HG03354 (cell line): ENCODE results near the gene MAP3K20.
A peak's percentile ranks its signal among the peaks of the same experiment; 100 is the strongest.
"Not testable (repeated sequence)": the region's sequence is repeated elsewhere in the genome, so short reads cannot be mapped to it uniquely, and the experiment has no call there.

Experiments
- ATAC-seq: cut with Tn5 transposase; IDR thresholded peaks from one replicate; pipeline ENCODE4 v1.9.1; 2021; ENCODE audit warnings: mild to moderate bottlenecking; ENCODE audit not compliant: unreplicated experiment, poor library complexity, severe bottlenecking

MAP3K20 gene

GRCh38 chr2:173117678-173118077 is 42.0 kb downstream of the MAP3K20 start:
- ATAC-seq = no peak

- no peak for ATAC-seq
Measured at GRCh38 chr2:173118395-173118794, 42.7 kb downstream of the MAP3K20 start.

GRCh38 chr2:173119069-173119807 is 43.6 kb downstream of the MAP3K20 start:
- ATAC-seq = no peak

GRCh38 chr2:173119944-173120343 is 44.3 kb downstream of the MAP3K20 start:
- no peak for ATAC-seq

- ATAC-seq = no peak
Measured at GRCh38 chr2:173122936-173123335, 47.3 kb downstream of the MAP3K20 start.

- no peak for ATAC-seq
Measured at GRCh38 chr2:173124441-173124840, 48.8 kb downstream of the MAP3K20 start.

GRCh38 chr2:173126819-173127218 is 51.2 kb downstream of the MAP3K20 start:
- no peak for ATAC-seq

- not testable (repeated sequence) for ATAC-seq
Measured at GRCh38 chr2:173128132-173128531, 52.5 kb downstream of the MAP3K20 start.

- ATAC-seq = no peak
Measured at GRCh38 chr2:173130496-173131465, 55.1 kb downstream of the MAP3K20 start.

- ATAC-seq = no peak
Measured at GRCh38 chr2:173132531-173132930, 56.9 kb downstream of the MAP3K20 start.

GRCh38 chr2:173134703-173135102 is 59.1 kb downstream of the MAP3K20 start:
- ATAC-seq = no peak

- ATAC-seq = no peak
Measured at GRCh38 chr2:173136067-173136466, 60.4 kb downstream of the MAP3K20 start.

GRCh38 chr2:173136599-173136998 is 61.0 kb downstream of the MAP3K20 start:
- no peak for ATAC-seq

- no peak for ATAC-seq
Measured at GRCh38 chr2:173137610-173138009, 62.0 kb downstream of the MAP3K20 start.

- ATAC-seq = no peak
Measured at GRCh38 chr2:173138962-173139361, 63.3 kb downstream of the MAP3K20 start.

GRCh38 chr2:173141666-173142065 is 66.0 kb downstream of the MAP3K20 start:
- ATAC-seq = no peak

GRCh38 chr2:173145454-173145853 is 69.8 kb downstream of the MAP3K20 start:
- ATAC-seq = no peak

GRCh38 chr2:173146590-173146989 is 70.9 kb downstream of the MAP3K20 start:
- no peak for ATAC-seq

GRCh38 chr2:173148520-173148919 is 72.9 kb downstream of the MAP3K20 start:
- no peak for ATAC-seq

- peak; percentile 73 for ATAC-seq
Measured at GRCh38 chr2:173149491-173149890, 73.8 kb downstream of the MAP3K20 start.

- no peak for ATAC-seq
Measured at GRCh38 chr2:173150087-173150486, 74.4 kb downstream of the MAP3K20 start.
